Daoy (cell line): ENCODE data around the gene HOXD8. TPM values are rescaled to one million over a fixed set of nuclear protein-coding genes. Genes with fewer than 3 reads are reported as not detected.

ENCODE experiments used
- DNase-seq: peaks from one replicate; pipeline ENCODE4 v3.0.0-alpha.2; 2015; ENCODE audit warnings: low read depth
- total RNA-seq: library from RNA; depleted of rRNA; stranded (reverse); fragments of >200 nt; shearing (Covaris generic); gene quantifications from 2 replicates; pipeline ENCODE4 v1.2.3, GENCODE V29; 2014

Gene HOXD8
- total RNA-seq, 1 experiment from 2014 or later = 9.7 TPM

GRCh38 chr2:176115883-176116813, 13.4 kb upstream of the HOXD8 start, which contains the start of gene HOXD10:
Gene HOXD10, plus strand, starts transcription at chr2:176116778. Its CDS starts 56 bp downstream, at chr2:176116834.
- peak; percentile 60 for DNase-seq

GRCh38 chr2:176117162-176117822, 12.2 kb upstream of the HOXD8 start:
- no peak for DNase-seq

- no peak for DNase-seq
These were observed 11.6 kb upstream of the HOXD8 start for GRCh38 chr2:176117823-176118371.

GRCh38 chr2:176118601-176119339, 10.7 kb upstream of the HOXD8 start:
- peak; percentile 39 for DNase-seq

GRCh38 chr2:176120364-176121189, 8.9 kb upstream of the HOXD8 start:
- no peak for DNase-seq

- no peak for DNase-seq
These were observed 8.1 kb upstream of the HOXD8 start for GRCh38 chr2:176121190-176122051.

GRCh38 chr2:176122052-176122682, 7.3 kb upstream of the HOXD8 start:
- DNase-seq = no peak

- peak; percentile 82 for DNase-seq
These were observed 6.7 kb upstream of the HOXD8 start, which contains the start of gene HOXD9 for GRCh38 chr2:176122683-176123410. Gene HOXD9, plus strand, starts transcription at chr2:176122719. Its CDS starts 50 bp downstream, at chr2:176122769.

GRCh38 chr2:176123411-176124109, 5.9 kb upstream of the HOXD8 start:
- DNase-seq = no peak

GRCh38 chr2:176124110-176124946, 5.2 kb upstream of the HOXD8 start:
- no peak for DNase-seq

- DNase-seq = no peak
These were observed 4.3 kb upstream of the HOXD8 start for GRCh38 chr2:176124947-176125771.

- DNase-seq = no peak
These were observed 3.8 kb upstream of the HOXD8 start for GRCh38 chr2:176125772-176126054.

- peak; percentile 59 for DNase-seq
These were observed 2.4 kb upstream of the HOXD8 start for GRCh38 chr2:176126929-176127773.

- DNase-seq = no peak
These were observed 1.8 kb upstream of the HOXD8 start for GRCh38 chr2:176127774-176128072.

GRCh38 chr2:176128172-176128981, 1.1 kb upstream of the HOXD8 start:
- DNase-seq = peak; percentile 51
